ENCODE measurements around the gene LRMDA.

Gene LRMDA

GRCh38 chr10:76206797-76207352 is 775.5 kb downstream of the LRMDA start:
- TF ChIP-seq, protein P1, sequence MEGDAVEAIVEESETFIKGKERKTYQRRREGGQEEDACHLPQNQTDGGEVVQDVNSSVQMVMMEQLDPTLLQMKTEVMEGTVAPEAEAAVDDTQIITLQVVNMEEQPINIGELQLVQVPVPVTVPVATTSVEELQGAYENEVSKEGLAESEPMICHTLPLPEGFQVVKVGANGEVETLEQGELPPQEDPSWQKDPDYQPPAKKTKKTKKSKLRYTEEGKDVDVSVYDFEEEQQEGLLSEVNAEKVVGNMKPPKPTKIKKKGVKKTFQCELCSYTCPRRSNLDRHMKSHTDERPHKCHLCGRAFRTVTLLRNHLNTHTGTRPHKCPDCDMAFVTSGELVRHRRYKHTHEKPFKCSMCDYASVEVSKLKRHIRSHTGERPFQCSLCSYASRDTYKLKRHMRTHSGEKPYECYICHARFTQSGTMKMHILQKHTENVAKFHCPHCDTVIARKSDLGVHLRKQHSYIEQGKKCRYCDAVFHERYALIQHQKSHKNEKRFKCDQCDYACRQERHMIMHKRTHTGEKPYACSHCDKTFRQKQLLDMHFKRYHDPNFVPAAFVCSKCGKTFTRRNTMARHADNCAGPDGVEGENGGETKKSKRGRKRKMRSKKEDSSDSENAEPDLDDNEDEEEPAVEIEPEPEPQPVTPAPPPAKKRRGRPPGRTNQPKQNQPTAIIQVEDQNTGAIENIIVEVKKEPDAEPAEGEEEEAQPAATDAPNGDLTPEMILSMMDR (conservative IDR thresholded peaks at IDR 0.05), result no peak
- H3K27ac ChIP-seq, result peak overlapping the region; percentile 66

GRCh38 chr10:76209135-76209534 is 777.7 kb downstream of the LRMDA start:
- H3K27ac ChIP-seq, result no peak overlapping the region
- TF ChIP-seq, protein P1 (conservative IDR thresholded peaks at IDR 0.05), result no peak

- H3K27ac ChIP-seq, result no peak overlapping the region
- TF ChIP-seq, protein P1 (conservative IDR thresholded peaks at IDR 0.05), result no peak
Measured at GRCh38 chr10:76210211-76210610, 778.8 kb downstream of the LRMDA start.

- TF ChIP-seq, protein P1 (conservative IDR thresholded peaks at IDR 0.05), result no peak
- no peak overlapping the region for H3K27ac ChIP-seq
Measured at GRCh38 chr10:76211691-76212090, 780.3 kb downstream of the LRMDA start.

GRCh38 chr10:76213876-76214275 is 782.5 kb downstream of the LRMDA start:
- H3K27ac ChIP-seq, result no peak overlapping the region
- TF ChIP-seq, protein P1 (conservative IDR thresholded peaks at IDR 0.05), result no peak

GRCh38 chr10:76218035-76218434 is 786.6 kb downstream of the LRMDA start:
- H3K27ac ChIP-seq, result no peak overlapping the region
- TF ChIP-seq, protein P1 (conservative IDR thresholded peaks at IDR 0.05), result no peak

DNA sequence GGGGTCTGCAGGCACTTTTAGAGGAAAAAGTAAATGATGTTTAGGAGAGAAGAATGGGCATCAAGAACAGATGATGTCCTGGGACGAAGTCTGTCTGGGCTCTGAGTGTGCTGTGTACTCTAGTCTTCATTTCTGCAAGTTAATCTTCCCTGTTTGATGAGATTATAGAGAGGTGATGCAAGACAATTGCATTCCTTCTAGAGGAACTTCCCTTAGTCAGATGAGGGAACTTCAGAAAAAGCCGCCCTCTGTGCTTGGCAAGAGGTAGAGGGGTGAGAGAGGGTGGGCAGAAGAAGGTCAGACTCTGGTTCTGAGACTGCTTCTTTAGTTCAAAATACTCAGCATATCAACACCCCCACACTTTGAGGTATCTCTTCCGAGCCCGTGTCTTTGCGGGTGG is 797.9 kb downstream of the LRMDA start:
- no peak overlapping the region for H3K27ac ChIP-seq
- TF ChIP-seq, protein P1 (conservative IDR thresholded peaks at IDR 0.05), result no peak

All from VCaP (cell line).